NCI-H524 treated with DMSO at 0.1 percent for 48 hours (cell line): ENCODE measurements around the gene MKLN1.
"Not testable (repeated sequence)": the region's sequence is repeated elsewhere in the genome, so short reads cannot be mapped to it uniquely, and the experiment has no call there.

Experiments used
- DNase-seq: peaks from one replicate; lab custom pipeline; 2025; lab: John Stamatoyannopoulos, UW

Gene MKLN1

DNA sequence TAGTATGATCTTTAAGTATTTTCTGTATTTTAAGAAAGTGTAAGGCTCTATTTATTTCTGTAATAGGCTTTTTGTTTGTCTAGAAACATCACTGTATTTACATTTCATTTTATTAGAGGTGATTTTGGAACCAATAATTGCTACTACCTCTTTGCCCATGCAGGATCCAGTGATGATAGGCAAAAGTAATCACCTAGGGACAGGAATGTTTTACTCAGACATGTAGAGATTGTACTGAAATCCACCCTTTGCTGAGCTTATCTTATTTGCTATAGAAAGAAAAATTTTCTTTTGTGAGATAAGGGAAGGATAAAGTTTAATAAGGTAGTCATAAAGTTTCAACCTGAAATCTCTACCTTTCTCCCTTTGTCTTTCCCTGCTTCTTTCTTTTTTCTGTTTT is 73.5 kb downstream of the MKLN1 start:
- DNase-seq, result no peak

GRCh38 chr7:131403322-131403721 is 75.6 kb downstream of the MKLN1 start:
- no peak for DNase-seq

GRCh38 chr7:131404226-131404911 is 76.7 kb downstream of the MKLN1 start:
- no peak for DNase-seq

GRCh38 chr7:131409129-131409766 is 81.6 kb downstream of the MKLN1 start:
- no peak for DNase-seq

DNA sequence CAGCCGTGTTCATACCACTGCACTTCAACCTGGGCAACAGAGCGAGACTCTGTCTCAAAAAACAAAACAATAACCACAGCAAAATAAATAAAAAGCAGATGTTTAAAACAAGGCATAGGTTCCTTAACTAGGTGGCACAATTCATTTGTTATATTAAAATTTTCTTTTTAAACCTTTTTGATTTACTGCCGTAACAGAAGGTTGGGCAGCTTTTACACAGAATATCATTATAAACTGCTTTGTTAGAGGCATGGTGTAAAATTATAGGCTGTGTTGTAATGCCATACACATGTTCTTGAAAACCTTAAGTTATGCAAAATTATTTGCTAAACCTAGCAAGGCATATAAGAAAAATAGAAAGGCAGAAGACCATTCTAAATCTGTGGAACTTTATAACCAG is 84.4 kb downstream of the MKLN1 start:
- DNase-seq, result no peak

DNA sequence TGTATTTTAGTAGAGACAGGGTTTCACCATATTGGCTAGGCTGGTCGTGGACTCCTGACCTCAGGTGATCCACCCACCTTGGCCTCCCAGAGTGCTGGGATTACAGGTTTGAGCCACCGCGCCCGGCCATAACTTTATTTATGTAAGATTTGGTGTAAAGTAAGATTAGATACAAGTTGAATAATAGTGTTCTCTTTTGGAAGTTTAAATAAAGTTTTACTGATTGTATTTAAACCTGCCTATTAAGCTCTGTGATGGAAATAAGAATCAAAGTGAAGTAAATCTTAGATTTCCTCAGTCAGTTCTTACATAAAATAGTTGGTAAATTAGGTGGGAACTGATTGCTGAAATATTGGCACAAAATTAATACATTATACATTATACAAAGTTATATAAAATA is 86.0 kb downstream of the MKLN1 start:
- DNase-seq, result no peak

- DNase-seq, result peak; percentile 7
These were observed 96.6 kb downstream of the MKLN1 start for GRCh38 chr7:131424219-131424822.

GRCh38 chr7:131425992-131426391 is 98.3 kb downstream of the MKLN1 start:
- no peak for DNase-seq

GRCh38 chr7:131430826-131431225 is 103.2 kb downstream of the MKLN1 start:
- DNase-seq, result not testable (repeated sequence)

- DNase-seq, result no peak
These were observed 103.6 kb downstream of the MKLN1 start for GRCh38 chr7:131431289-131431688.

DNA sequence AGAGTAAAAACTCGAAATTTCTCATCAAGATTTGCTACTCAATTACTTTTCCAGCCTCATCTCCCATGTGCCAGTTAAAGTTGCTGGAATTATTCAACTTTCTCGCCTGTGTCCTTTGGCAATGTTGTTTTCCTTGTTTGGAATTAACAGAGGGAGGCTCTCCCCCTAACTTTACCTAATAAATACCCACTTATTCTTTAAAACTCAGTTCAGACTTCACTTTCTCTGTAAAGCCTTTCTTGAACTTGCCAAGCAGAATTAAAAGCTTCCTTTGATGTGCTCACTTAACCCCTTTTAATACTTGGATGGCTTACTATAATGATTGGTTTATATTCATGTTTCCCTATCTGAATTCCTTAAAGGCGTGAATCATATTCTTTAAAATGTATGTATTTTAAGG is 104.1 kb downstream of the MKLN1 start:
- DNase-seq, result no peak

DNA sequence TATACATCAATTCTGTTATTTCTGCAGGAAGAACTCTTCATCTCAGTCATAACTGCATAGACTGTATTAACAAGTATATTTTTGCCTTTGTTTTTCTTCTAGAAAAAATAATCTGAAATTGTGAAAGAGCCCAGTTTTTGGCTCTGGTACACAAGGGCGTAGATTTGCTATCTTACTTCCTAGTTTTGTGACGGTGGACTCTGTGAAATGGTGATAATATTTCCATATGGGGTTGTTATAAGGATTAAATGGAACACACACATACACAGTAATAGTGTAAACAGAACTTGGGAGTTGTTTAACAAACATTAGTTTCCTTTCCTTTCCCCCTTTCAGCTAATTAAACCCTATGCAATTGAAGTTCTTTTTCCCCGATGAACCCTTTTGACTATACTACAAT is 108.7 kb downstream of the MKLN1 start:
- no peak for DNase-seq

DNA sequence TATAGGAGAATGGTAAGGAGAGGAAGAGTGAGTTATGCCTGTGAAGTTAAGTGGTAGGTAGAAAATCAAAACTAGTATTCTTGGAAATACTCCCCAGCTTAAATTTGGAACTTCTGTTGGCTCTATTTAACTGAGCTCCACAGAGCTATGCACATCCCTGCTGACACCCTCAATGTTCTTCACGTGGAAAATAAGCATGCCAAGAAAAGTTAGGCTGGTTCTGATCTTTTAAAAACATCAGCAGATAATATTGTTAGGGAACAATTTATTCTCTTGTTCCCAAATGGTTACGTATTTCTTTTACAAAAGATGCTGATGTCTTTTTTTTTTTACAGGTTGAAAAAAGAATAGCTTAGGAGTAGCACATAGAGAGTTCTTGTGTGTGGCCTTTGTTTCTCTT is 111.3 kb downstream of the MKLN1 start:
- DNase-seq, result no peak

GRCh38 chr7:131443496-131443895 is 115.8 kb downstream of the MKLN1 start:
- no peak for DNase-seq

GRCh38 chr7:131444683-131445082 is 117.0 kb downstream of the MKLN1 start:
- DNase-seq, result no peak

GRCh38 chr7:131449373-131449902 is 121.8 kb downstream of the MKLN1 start:
- no peak for DNase-seq

- DNase-seq, result no peak
These were observed 126.8 kb downstream of the MKLN1 start for GRCh38 chr7:131454498-131454897.

- DNase-seq, result no peak
These were observed 127.3 kb downstream of the MKLN1 start for GRCh38 chr7:131455001-131455400.

- no peak for DNase-seq
These were observed 127.9 kb downstream of the MKLN1 start for GRCh38 chr7:131455546-131455945.

GRCh38 chr7:131456338-131456737 is 128.7 kb downstream of the MKLN1 start:
- DNase-seq, result no peak

DNA sequence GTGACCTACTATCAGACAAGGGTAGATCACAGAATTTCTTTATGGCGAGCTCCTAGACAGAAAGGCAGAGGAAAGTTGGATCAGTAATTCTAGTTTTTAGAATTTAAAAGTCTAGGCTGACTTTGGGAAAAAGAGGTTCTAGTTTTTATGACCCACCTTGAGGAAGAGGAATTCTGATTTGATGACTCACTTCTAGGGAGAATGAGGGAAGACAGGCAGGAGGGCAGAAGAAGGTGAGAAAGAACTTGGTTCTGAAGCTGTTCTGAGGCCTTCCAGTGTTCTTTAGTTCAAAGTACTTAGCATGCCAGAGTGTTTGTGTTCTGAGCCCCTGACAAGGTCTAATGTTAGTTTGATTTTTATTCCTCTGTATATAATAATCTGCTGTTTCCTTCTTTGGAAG is 131.6 kb downstream of the MKLN1 start:
- DNase-seq, result no peak

- no peak for DNase-seq
These were observed 134.4 kb downstream of the MKLN1 start for GRCh38 chr7:131462059-131462458.

DNA sequence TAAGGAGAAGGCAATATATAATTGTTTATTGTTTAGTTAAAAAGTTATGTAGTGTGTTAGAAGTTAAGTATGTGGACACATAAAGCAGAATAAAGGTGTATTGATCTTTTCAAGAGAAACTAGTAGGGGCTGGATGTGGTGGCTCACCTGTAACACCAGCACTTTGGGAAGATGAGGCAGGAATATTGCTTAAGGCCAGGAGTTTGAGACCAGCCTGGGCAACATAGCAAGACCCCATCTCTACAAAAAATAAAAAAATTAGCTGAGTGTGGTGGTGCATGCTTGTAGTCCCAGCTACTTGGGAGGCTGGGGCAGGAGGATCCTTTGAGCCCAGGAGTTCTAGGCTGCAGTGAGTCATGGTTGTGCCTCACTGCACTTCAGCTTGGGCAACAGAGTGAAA is 135.0 kb downstream of the MKLN1 start:
- not testable (repeated sequence) for DNase-seq
